ENCODE data around the gene MYO19.

- TF ChIP-seq EZH2 (IDR thresholded peaks at IDR 0.05) (no peak), CTCF (IDR thresholded peaks at IDR 0.05) (no peak)
Measured at GRCh38 chr17:36525113-36525512, 9.6 kb downstream of the MYO19 start.
